ENCODE data around the gene FARP2.
A peak's percentile ranks its signal among the peaks of the same experiment; 100 is the strongest.
"Not testable (repeated sequence)": the region's sequence is repeated elsewhere in the genome, so short reads cannot be mapped to it uniquely, and the experiment has no call there.

Gene FARP2

GRCh38 chr2:241355983-241356870, at the start of gene FARP2:
FARP2 (plus strand) TSS chr2:241356285; CDS start chr2:241373108, 16,823 bp downstream.
- DNase-seq (ENCODE audit: low spot score), result peak; percentile 98

- DNase-seq (ENCODE audit: low spot score), result no peak
Observed at GRCh38 chr2:241307055-241307454, 49.0 kb upstream of the FARP2 start.

GRCh38 chr2:241308267-241308666, 47.8 kb upstream of the FARP2 start:
- DNase-seq (ENCODE audit: low spot score), result peak; percentile 50

GRCh38 chr2:241308832-241309500, 47.1 kb upstream of the FARP2 start:
- no peak for DNase-seq (ENCODE audit: low spot score)

DNA sequence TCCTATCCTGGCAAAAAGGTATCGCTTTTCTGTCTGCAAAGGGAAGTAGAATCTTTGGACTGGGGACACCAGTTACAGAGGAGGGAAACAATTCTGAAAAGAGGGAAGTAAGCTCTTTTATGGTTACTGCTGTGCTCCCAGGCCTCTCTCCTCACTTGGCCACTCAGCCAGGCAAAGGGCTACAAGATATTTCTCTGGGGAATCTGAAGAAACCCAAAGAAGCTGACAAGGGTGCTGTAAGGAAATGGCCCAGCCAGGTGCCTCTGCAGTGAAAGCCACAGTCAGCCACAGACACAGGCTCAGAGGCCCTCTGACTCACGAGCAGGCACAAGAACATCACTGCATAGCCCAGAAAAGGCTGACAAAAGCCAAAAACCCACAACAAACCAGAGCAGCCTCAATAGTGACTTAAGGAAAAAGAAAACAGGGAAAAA, 46.4 kb upstream of the FARP2 start:
- DNase-seq (ENCODE audit: low spot score), result peak; percentile 74

- DNase-seq (ENCODE audit: low spot score), result no peak
Observed at GRCh38 chr2:241310917-241311566, 45.0 kb upstream of the FARP2 start.

DNA sequence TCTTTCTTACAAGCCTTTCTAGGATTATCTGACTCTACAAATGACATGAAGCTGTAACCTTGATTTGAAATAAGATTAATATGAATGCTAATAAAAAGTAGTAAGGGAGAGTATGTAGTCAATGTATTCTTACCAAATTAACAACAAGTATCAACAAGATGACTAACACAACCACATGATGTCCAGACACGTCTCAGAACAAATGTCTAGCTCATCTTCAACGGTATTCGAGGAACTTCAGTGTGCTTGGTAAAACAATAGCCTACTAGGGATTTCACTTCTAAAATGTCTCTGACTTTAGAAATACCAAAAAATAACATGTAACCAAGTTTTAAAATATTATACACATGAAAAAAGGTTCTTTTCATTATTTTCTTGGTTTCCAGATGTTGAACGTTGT, 44.0 kb upstream of the FARP2 start:
- peak; percentile 38 for DNase-seq (ENCODE audit: low spot score)

- no peak for DNase-seq (ENCODE audit: low spot score)
Observed at GRCh38 chr2:241313543-241314095, 42.5 kb upstream of the FARP2 start.

DNA sequence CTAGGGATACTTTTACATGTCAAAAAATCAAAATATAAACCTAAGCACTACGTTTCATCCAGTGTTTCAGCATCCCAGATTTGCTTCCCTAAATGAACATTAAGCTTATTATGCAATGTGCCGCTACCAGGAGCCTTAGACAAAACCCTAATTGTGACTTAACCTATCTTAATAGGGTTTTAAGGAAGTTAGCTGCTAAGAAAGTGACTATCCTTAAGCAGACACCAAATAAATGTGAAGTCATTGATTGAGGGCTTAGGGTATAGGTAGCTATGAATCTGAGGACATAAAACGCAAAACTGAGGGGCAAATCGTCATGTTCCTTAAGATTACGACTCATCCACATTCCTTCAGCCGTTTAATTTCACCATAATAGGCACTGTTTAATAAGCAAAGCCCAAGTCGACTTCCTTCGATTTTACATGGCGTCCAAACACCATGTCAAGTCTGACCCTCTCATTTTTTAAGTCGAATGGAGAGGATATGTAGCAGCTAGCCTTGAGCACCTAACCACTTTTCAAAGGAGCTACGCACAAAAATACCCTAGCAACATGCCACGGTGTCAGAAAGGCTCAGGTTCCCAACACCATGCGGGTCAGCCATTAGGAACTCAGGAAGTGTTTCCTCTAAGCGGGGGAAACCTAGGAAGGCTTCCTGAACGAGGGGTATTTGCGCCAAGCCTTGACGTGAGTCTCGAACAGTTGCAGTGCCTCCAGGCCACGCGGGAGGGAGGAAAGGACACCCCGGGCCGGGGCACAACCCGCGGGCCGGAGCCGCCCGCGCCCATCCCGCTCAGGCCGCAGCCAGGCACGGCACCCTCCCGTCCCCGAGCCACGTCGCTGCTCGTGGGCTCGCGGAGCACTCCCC, 41.6 kb upstream of the FARP2 start:
- peak; percentile 69 for DNase-seq (ENCODE audit: low spot score)

GRCh38 chr2:241315093-241315878, 40.8 kb upstream of the FARP2 start, which contains the start of gene HDLBP:
HDLBP (minus strand) TSS chr2:241315672; CDS start chr2:241266869, 48,803 bp downstream.
- peak; percentile 99 for DNase-seq (ENCODE audit: low spot score)

DNA sequence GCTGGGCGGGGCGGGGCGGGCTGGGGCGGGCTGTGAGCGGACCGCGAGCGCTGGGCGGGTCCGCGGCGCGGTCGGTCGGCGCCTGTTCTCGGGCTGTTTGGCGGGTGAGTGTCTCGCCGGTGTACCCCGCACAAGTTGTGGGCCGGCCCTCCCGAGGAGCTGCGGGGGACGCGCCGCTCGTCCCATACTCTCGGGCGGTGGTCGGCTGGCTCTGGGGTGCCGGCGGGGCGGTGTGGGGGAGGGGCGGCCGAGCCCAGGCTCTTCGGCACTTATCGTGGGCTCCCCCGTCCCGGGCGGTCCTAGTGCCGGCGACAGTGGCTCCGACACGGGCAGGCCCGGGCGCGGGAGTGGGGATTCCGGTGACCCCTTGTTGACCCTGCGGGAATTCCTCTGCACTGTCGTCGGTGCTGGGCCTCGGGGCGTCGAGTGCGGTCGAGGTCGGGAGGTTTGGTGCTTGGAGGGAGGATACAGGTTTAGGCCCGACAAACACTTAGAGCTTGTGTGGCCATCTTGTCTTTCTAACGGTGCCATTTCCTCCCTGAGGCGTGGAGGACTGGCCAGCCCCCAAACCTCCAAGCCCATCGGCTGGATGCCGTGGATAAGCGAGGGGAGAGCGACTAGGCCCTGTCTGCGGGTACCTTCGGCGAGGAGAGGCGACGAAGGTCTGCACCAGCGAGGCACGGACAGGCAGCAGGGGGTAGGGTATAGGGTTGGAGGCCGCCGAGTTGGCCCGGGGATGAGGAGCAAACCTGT, 40.0 kb upstream of the FARP2 start, which contains the start of gene SEPTIN2:
Gene SEPTIN2, plus strand, starts transcription at position 47 of the 753 bp plus-strand sequence. CDS start 8,308 bp downstream, outside the sequence.
- no peak for DNase-seq (ENCODE audit: low spot score)

- no peak for DNase-seq (ENCODE audit: low spot score)
Observed at GRCh38 chr2:241316825-241317224, 39.3 kb upstream of the FARP2 start.

GRCh38 chr2:241317391-241317790, 38.7 kb upstream of the FARP2 start:
- no peak for DNase-seq (ENCODE audit: low spot score)

GRCh38 chr2:241318830-241319229, 37.3 kb upstream of the FARP2 start:
- not testable (repeated sequence) for DNase-seq (ENCODE audit: low spot score)

- DNase-seq (ENCODE audit: low spot score), result no peak
Observed at GRCh38 chr2:241320394-241320793, 35.7 kb upstream of the FARP2 start.

GRCh38 chr2:241321033-241321432, 35.1 kb upstream of the FARP2 start:
- no peak for DNase-seq (ENCODE audit: low spot score)

DNA sequence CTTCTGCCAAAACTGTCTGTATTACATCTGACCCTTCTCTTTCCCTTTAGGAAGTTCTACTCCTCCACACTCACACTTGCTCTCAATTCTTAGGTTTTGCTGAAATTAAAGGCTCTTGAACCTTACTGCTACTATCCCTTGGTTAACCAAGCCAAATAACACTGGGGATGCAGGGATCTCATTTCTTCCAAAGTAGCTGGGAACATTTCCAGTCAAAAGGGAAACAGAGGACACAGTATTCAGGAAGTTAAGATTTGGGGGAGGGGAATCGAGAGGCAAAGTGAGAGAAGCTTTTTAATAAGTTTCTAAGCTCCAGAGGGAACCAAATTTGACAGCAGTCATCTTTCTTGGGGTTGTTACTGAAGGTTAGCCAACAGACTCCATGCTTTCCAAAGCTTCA, 34.2 kb upstream of the FARP2 start:
- DNase-seq (ENCODE audit: low spot score), result no peak

DNA sequence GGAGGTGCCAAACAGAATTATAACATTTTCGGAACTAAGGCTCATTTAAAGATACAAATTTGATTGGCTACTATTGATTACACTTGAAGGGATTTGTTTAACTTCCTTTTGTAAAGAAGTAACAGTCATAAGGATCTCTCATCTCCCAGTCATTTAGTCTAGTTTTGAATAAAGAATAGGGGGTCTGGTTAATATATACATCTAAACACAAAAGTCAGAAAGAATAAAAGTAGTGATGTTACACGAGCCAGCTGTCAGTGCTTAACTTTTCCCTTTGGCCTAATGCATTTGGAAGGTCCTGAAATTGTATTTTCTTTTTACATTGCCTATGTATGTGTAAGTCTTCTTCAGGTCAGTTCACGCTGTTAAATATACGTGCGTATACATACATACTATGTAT, 32.3 kb upstream of the FARP2 start:
- no peak for DNase-seq (ENCODE audit: low spot score)

DNA sequence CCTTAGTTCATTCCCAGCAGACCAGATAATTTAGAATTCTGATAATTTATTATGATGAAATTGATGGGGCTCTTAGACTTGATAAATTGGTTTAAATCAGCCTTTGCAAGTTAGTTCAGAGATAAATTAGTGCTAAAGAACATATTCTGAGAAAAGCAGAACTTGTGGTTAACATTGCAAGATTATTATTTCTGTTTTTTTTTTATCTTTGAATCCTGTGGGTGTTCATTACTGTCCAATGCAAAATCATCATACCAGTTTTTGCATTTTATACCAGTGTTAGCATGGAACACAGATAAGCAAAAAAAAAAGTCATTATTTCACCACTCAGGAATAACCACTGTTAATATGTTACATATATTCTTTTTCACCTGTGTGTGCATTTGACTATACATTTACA, 31.3 kb upstream of the FARP2 start:
- DNase-seq (ENCODE audit: low spot score), result no peak

DNA sequence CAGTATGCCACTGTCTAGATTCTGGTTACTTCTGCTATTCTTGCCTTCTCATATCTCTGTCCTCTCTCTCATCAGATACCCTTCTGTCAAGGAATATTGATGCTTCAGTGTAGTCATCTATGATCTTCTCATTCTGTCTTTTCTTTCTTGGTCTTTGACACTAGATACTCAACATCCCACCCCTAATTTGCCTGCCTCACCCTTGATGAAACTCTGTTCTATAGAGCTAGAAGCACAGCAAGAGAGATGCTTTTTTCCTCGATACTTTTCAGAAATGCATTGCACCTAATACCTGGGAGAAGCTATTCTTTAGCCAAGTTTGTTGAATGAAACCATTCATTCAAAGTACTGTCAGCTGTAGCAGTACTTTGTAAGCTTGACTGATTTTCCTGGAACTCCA, 30.8 kb upstream of the FARP2 start:
- no peak for DNase-seq (ENCODE audit: low spot score)

All from kidney tubule cell (primary cell).